ENCODE results near the gene CABP4.

Gene CABP4

GRCh38 chr11:67417425-67417824 lies 37.7 kb upstream of the CABP4 start:
- H3K4me3 ChIP-seq (ENCODE audit: low read depth, low read length): no peak overlapping the region
- peaks cover 6% of the 10 kb centered on the region for H3K27me3 ChIP-seq (replicated peaks)
- no peak overlapping the region for H3K27ac ChIP-seq
- DNase-seq: no peak
- H3K36me3 ChIP-seq (replicated peaks): no peaks in the 10 kb centered on the region
- TF ChIP-seq CTCF (IDR thresholded peaks at IDR 0.05; ENCODE audit: low read depth, low read length, missing control alignments): no peak
- in situ Hi-C loops (cut with HindIII; ENCODE audit: low pct_ligation_motif_present, low sequenced_read_pairs): no loop called here

- Histone ChIP-seq H3K27ac (no peak overlapping the region), H3K4me3 (ENCODE audit: low read depth, low read length) (no peak overlapping the region), H3K36me3 (replicated peaks) (no peaks in the 10 kb centered on the region), H3K27me3 (replicated peaks) (peaks cover 5% of the 10 kb centered on the region)
- DNase-seq: no peak
- TF ChIP-seq CTCF (IDR thresholded peaks at IDR 0.05; ENCODE audit: low read depth, low read length, missing control alignments): no peak
- in situ Hi-C loops (cut with HindIII; ENCODE audit: low pct_ligation_motif_present, low sequenced_read_pairs): no loop called here
Measured at GRCh38 chr11:67418476-67419281, 36.5 kb upstream of the CABP4 start.

- no peak for TF ChIP-seq CTCF (IDR thresholded peaks at IDR 0.05; ENCODE audit: low read depth, low read length, missing control alignments)
- Histone ChIP-seq H3K27me3 (replicated peaks) (peaks cover 5% of the 10 kb centered on the region), H3K27ac (no peak overlapping the region), H3K4me3 (ENCODE audit: low read depth, low read length) (no peak overlapping the region), H3K36me3 (replicated peaks) (no peaks in the 10 kb centered on the region)
- DNase-seq: no peak
- in situ Hi-C loops (cut with HindIII; ENCODE audit: low pct_ligation_motif_present, low sequenced_read_pairs): no loop called here
Measured at GRCh38 chr11:67419325-67420049, 35.7 kb upstream of the CABP4 start.

GRCh38 chr11:67420147-67420645 lies 35.0 kb upstream of the CABP4 start:
- in situ Hi-C loops (cut with HindIII; ENCODE audit: low pct_ligation_motif_present, low sequenced_read_pairs): no loop called here
- peak overlapping the region; percentile 47 for H3K4me3 ChIP-seq (ENCODE audit: low read depth, low read length)
- H3K27ac ChIP-seq: peak overlapping the region; percentile 49

More at GRCh38 chr11:67420147-67420645, 35.0 kb upstream of the CABP4 start:
- no peaks in the 10 kb centered on the region for H3K36me3 ChIP-seq (replicated peaks)
- no peak for TF ChIP-seq CTCF (IDR thresholded peaks at IDR 0.05; ENCODE audit: low read depth, low read length, missing control alignments)
- peaks cover under 1% of the 10 kb centered on the region for H3K27me3 ChIP-seq (replicated peaks)
- no peak for DNase-seq
